Stimulated activated CD4-positive, alpha-beta T cell treated with anti-CD3 and anti-CD28 coated beads, Interleukin-1b, Interleukin-23, amount 100 ng/mL, for 4 hours (primary cell): Measurements from ENCODE around the gene GLB1L3.
"Not testable (repeated sequence)": the region's sequence is repeated elsewhere in the genome, so short reads cannot be mapped to it uniquely, and the experiment has no call there.

Source experiments
- DNase-seq, 2 donors: peaks; one replicate each; pipeline ENCODE4 v3.0.0-alpha.2; 2020; ENCODE audit warnings: low read depth in 2 of 2

The GLB1L3 gene

GRCh38 chr11:134343646-134344045 is 67.5 kb downstream of the GLB1L3 start:
- DNase-seq, result no peak

DNA sequence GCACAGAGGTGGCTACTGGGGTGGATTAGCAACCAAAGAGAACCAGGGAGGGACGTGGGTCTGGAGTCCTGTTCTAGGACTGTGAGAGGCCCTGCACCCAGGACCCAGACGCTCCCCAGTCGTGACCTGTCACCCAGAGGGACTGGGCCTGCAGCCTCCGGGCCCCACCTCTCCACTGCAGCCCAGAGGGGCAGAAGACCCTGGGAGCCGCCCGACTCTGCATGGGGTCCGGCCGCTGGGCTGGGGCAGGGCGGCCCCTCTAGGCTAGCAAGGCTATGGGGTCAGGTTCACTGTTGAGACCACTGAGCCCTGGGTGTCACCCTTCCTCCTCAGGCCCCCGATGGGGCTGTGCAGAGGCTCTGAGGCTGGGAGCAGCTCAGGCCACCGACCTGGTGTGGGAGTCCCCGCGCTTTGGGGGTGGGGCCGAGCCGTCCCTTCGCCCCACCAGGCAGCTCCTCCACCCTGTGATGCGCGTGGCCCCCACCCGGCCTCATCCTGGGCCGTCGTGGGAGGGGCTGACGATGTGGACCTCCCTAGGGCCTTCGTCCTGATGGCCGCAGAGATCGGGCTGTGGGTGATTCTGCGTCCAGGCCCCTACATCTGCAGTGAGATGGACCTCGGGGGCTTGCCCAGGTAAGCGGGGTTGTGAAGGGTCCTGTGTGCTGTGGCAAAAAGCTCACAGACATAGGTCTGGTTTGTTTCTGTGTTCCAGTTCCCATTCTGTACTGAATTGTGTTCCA is 68.5 kb downstream of the GLB1L3 start:
- not testable (repeated sequence) for DNase-seq

DNA sequence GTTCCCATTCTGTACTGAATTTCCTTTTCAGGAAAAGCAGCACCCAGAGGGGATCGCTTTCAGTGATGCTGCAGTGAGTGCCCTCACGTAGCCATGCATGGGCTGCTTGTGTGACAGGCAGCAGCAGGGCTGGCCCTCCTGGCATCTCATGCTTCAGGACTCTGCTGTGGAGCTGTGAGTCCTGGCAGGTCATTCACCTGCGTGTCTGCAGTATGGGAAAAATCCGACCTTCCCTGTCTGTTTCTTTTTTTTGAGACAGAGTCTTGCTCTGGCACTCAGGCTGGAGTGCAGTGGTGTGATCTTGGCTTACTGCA is 69.0 kb downstream of the GLB1L3 start:
- no peak for DNase-seq

DNA sequence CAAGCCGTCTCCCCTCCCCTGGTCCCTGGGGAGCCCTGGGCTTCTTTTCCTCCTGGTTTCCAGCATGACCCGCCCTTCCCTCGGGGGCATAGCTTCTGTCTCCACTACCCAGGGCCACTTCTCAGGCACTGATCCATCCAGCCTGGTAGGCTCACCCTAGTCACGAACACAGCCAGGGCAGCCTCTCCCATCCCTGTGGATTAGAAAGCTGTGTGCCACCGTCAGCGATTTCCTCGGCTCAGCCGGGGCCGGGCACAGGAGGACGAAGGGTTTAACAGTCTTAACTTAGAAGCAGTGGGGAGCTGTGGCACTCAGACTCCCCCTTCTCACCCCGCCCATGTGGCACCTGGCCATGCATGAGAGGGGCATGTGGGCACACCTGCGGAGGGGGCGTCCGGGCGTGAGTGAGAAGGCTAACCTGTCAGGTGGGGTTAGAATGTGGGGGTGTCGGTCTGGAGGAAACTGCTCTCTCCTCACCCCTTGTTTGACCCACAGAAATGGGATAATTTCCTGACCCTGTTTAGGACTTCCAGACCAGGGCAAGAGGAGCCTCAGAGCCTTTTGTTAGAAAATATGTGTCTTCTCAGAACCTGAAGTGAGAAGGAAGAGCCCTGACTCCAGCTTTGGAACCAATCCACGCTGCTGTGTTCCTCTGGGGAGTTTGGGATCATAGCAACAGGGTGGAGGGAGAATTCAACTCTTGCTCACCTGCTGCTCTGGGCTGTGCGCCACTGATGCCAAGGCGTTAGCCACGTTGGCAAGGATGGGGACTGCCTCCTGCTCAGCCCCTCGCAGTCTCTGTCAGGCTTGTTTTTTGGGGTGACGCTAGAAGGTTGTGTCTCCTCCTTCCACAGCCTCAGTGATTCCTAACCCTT is 70.2 kb downstream of the GLB1L3 start:
- no peak for DNase-seq

DNA sequence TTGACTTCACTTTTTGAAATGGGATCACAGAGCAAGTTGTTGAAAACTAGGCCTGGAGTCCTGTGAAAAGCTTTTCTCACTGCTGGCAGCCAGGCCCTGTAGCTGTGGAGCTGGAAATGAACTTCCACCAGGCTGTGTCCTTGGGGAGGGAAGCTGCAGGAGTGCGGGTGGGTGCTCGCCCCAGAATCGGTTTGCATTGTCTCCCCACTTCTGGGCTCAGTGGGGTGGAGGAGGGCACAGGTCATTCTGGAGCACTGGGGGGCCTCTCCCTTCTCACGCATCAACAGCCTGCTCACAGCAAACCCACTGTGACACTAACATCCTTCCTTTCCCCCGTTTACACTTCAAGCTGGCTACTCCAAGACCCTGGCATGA is 70.8 kb downstream of the GLB1L3 start:
- DNase-seq, result no peak

DNA sequence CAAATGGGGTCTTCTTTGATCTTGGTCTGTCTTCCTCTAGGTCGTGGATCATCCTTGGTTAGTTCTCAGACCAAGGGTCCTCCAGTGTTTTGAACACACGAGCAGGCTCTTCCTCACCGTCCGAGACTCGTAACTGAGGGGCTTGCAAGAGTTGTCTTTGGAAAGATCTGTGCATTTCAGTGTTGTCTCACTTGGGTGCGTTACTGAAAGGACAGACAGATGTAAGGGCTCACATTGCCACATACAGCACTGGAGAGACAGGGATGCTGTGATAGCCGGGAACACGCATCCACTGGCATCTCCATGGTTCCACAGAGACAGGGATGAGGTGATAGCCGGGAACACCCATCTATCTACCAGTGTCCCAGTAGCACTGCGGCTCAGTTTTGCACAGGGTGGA is 71.3 kb downstream of the GLB1L3 start:
- DNase-seq, result no peak

- no peak for DNase-seq
These were observed 73.1 kb downstream of the GLB1L3 start for GRCh38 chr11:134349109-134349801.

DNA sequence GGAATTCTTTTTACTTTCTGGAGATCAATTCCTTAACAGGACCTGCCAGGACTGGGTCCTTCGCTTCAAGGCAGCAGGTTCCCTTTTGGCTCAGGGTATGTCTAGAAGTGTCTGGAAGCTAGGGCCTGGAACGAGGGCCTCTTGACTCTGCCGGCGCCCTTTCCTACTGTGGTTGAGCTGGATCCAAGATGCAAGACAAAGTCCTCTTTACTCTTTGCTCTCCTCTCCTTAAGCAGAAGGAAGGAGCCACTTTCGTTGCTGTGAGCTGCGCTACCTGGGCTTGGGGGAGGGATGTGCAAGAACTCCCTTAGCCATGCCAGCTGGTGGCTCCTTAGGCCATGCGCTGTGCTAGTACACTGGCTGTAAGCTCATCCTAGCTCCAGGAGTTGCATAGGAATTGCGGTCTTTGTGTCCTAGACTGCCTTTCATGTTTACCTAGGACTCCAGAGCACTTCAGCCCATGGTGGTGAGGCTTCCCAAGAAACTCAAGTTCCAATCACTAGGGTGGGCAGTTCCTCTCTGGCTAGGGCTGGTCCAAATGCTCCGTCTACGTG is 73.7 kb downstream of the GLB1L3 start:
- DNase-seq, result no peak

DNA sequence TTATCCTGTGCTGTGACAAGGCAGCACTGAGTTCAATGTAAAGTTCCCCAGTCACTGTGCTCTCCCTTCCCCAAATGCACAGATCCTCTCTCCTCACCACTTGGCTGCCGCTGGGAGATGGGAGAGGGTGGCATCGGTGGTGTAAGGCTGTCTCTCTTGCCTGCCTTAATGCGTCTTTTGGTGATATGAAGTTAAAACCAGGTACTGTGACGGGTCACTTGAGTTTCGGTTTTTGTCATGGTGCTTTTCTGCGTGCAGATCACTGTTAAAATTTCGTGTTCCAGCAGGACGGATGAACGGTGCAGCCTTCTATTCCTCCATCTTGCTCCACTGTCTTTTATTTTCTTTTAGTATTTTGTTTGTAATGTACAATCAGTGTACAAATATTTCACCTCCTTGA is 74.2 kb downstream of the GLB1L3 start:
- DNase-seq, result no peak

GRCh38 chr11:134352111-134352510 is 75.9 kb downstream of the GLB1L3 start:
- no peak for DNase-seq

DNA sequence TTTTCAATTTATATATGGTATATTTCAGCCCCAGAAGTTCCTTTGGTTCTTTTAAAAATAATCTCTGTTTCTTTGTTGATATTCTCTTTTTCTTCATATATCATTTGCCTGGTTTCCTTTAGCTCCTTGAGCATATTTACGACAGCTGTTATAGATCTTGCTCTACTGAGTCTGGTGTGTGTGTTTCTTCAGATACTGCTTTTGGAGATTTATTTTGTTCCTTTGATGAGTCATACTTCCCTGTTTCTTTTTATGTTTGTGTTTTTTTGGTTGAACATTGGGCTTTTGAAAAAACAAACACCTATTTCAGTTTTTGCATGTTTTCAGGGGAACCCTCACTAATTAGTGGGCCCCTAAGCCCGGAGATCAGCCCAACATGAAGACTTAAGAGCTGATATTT is 79.0 kb downstream of the GLB1L3 start:
- no peak for DNase-seq

DNA sequence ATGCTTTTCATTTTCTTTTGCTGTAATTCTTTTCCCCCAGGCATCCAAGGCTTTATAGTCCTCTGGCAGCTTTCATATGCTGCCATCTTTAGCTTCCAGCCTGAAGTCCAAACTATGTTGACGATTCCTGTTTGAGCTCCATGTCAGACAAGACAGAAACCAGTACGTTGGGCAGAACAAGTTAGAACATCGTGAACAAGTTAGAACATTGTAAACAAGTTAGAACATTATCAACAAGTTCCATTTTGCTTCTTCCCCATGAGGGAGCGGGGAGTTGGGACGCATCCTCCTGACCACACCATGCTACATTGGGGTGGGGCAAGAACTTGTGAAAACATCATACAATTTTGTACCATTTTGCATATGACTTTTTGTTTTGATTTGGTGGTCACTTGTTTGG is 79.5 kb downstream of the GLB1L3 start:
- DNase-seq, result no peak

- no peak for DNase-seq
These were observed 80.7 kb downstream of the GLB1L3 start for GRCh38 chr11:134356656-134357544.

GRCh38 chr11:134357545-134357839 is 81.3 kb downstream of the GLB1L3 start:
- DNase-seq, result no peak

DNA sequence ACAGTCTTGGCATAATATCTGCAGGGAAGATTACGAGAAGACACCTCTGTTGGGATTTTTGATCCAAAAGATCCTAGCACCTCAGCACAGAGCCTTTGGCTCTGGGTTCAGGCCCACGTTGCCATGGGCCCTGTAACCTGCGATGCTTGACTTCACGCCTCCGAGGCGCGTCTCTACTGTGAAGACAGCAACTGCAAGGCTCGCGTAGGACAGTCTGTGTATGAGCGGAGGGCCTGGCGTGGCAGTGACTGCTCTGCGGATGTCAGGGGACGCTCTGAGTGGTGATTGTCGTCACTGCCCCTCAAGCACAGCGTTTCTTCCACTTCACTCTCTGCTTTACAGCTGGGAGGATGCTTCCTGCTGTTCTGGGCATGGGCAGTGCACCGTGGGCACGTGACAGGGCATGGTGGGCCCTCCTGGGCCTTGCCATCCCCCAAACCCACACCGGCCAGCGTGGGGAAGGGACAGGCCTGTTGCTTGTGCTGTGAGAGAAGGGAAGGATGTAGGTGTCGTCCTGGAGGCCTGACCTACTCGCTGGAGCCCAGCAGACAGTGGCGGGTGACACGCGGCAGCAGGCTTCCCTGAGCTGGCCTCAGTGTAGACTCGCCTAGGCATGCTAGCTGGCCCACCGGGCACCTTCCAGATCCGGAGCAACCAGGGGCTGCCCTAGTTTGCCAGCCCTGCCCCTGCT is 82.1 kb downstream of the GLB1L3 start:
- no peak for DNase-seq

- DNase-seq, result no peak
These were observed 82.8 kb downstream of the GLB1L3 start for GRCh38 chr11:134358856-134359490.

- DNase-seq, result no peak
These were observed 83.5 kb downstream of the GLB1L3 start for GRCh38 chr11:134359646-134360045.

DNA sequence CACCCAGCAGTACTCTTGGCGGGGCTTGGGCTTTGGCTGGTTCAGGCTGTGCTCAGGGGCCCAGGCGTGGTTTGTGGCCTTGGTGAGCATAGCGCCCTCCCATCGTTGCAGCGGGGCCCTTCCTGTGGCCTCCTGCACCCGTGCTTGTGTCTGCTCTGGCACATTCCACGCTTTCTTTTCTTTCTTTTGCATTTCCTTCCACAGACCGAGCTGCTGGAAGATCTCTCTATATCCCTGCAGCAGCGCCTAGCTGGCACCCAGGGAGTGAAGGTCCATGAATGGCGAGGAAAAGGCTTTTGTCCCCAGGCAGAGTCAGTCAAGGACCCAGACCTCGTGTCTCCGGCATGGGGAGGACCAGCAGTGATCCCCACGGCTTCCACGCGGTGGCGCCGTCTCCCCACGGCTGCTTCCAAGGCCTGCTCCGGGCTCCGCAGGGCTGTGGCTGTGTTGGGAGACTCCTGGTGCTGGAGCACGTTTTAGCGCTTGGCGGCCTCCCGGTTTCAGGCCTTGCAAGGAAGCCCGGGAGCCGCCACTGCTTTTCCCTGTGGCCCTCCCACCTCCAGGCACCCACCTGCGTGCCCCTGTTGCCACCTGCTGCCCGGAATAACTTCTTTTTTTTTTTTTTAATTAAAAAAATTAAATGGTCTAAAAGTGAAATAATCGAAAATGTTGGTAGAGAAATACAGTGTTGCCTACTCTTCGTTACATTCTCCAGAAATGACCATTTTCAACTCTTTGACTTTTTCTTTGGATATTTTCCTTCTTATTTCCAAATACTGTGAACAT is 84.1 kb downstream of the GLB1L3 start:
- DNase-seq, result peak; percentile 49 to 59

DNA sequence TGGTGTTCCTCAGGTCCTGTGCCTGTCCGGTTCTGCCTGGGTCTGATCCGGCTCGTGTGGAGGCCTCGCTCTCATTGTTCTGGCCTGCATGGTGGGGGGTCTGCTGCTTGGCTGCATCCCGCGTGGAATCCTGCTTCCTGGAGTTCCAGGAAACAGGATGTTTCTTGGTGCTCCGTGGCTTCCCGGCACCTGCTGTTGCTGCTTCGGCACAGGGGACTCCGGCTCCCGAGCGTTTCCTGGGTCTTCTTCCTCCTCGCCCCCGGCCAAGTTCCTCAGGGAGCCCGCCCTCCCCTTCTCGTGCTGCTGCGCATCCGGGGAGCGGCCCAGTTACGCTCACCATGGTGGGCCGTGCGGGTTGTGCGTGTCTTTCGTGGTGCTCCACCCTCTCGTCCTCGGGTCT is 85.5 kb downstream of the GLB1L3 start:
- no peak for DNase-seq
